Retinal pigment epithelial cell (primary cell): ENCODE measurements around the gene LRGUK.
"Not testable (repeated sequence)": the region's sequence is repeated elsewhere in the genome, so short reads cannot be mapped to it uniquely, and the experiment has no call there.

Experiments
- DNase-seq: peaks from one replicate; pipeline ENCODE4 v3.0.0-alpha.2; 2010; ENCODE audit warnings: low read depth
- H3K4me3 ChIP-seq: 2 replicates; pipeline ENCODE4 v1.5.1; 2011; ENCODE audit warnings: mild to moderate bottlenecking, low read length, control low read depth, moderate library complexity
- TF ChIP-seq, protein P1 (sequence below): conservative IDR thresholded peaks from 2 replicates; pipeline ENCODE4 v1.5.1; 2011; ENCODE audit warnings: low read depth, low read length, control low read depth, inconsistent platforms

The LRGUK gene

DNA sequence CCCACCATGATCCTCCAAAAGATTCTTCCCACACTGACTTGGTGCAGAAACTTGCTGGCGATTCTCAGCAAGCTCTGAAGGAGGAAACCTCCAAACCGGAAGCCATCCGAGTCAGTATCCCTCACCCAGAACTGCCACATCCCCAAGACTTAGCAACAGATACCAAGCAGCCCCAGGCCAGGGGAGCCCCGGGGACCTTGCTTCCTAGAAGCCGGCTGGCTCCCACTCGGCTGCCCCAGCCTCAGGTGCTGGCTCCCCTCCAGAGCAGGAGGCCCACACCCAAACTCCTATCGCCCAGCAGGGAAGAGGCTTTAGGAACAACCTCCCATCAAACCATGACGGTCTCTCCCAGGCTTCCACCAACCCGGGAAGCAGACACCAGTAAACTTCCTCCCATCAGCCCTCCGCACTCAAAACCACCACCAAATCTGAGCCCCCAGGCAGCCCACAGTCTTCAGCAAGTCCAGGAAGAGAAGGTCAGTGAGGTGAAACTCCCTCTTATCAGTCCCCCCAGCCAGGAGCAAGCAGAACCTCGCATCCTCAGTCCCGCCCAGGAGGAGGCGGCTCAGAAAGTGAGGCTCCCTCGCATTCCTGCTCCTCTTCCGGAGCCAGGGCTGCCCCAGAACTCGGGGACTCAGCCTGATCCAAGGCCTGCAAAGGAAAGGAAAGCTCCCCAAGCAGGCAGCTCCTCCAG lies 82.3 kb downstream of the LRGUK start:
- TF ChIP-seq, protein P1, sequence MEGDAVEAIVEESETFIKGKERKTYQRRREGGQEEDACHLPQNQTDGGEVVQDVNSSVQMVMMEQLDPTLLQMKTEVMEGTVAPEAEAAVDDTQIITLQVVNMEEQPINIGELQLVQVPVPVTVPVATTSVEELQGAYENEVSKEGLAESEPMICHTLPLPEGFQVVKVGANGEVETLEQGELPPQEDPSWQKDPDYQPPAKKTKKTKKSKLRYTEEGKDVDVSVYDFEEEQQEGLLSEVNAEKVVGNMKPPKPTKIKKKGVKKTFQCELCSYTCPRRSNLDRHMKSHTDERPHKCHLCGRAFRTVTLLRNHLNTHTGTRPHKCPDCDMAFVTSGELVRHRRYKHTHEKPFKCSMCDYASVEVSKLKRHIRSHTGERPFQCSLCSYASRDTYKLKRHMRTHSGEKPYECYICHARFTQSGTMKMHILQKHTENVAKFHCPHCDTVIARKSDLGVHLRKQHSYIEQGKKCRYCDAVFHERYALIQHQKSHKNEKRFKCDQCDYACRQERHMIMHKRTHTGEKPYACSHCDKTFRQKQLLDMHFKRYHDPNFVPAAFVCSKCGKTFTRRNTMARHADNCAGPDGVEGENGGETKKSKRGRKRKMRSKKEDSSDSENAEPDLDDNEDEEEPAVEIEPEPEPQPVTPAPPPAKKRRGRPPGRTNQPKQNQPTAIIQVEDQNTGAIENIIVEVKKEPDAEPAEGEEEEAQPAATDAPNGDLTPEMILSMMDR = no peak
- no peak for DNase-seq

DNA sequence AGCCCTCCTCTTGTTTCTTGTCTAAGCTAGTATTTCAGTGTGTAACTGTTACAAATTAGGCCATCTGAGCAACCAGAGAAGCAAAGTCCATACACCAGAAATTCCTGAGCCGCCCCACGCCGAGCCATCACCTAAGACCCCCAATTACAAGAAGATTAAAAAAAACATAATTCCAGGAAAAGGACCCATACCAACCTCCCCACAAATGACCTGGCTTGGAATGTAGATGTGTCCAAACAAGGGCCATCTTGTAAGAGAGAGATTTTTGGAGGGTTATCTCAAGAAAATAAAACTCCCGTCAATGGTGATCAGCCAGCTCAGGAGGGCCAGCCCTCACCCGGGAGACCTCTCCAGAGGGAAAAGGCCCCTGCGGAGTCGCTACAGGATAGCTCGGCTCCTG lies 83.1 kb downstream of the LRGUK start:
- TF ChIP-seq, protein P1 = no peak

More for the DNA sequence above, 82.3 kb downstream of the LRGUK start:
- H3K4me3 ChIP-seq = no peak overlapping the region

DNA sequence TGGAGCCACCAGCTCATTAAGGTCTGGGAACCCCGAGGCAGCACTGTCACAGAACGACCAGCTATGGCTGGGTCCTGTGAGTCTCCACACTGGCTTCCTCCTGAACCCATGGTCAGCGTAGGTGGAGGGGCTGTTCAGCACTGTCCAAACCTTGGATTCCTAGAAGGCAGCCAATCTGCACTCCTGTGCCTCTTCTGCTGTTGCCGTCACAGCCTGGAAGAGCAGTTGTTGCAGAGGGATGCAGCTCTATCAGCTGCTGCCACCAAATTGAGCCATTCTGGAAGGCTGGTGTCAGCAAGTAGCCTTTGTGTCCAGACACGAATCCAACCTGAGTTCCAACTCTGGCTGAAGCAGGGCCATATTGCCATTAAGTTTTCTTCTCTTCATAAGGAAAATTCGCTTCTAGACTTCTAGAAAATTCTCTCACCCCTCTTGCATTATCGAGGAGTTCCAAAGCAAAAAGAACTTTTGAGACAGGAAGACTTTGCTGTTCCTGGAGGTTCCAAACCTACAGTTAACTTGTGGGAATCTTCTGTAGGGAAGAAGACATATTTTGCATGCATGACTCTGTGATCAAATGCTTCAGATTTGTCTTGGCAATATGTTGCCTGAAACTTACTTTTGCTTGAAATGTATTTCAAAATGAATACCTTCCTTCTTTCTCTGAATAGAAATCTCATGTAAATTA lies 84.0 kb downstream of the LRGUK start:
- DNase-seq = no peak
- TF ChIP-seq, protein P1 = no peak
- no peak overlapping the region for H3K4me3 ChIP-seq

More for the DNA sequence above, 83.1 kb downstream of the LRGUK start:
- no peak for DNase-seq
- H3K4me3 ChIP-seq = no peak overlapping the region

DNA sequence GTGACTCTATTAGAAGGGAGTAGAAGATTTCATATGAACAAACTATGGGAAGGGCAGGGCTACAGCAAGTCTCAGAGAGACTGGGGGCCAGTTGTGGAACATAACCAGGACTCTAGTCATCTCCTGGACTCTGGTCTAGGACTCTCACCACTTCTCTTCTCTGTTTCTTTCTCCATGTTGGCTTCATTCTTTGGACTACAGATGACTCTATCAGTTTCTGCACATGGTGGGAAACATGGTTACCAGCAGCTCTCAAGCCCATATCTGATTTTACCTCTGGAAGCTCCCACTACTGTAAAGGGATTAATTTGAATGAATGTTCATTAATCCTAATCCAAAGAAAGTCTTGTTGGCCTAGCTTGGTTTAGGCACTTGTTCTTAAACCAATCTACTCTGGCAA lies 84.7 kb downstream of the LRGUK start:
- TF ChIP-seq, protein P1 = no peak
- no peak overlapping the region for H3K4me3 ChIP-seq
- DNase-seq = no peak

DNA sequence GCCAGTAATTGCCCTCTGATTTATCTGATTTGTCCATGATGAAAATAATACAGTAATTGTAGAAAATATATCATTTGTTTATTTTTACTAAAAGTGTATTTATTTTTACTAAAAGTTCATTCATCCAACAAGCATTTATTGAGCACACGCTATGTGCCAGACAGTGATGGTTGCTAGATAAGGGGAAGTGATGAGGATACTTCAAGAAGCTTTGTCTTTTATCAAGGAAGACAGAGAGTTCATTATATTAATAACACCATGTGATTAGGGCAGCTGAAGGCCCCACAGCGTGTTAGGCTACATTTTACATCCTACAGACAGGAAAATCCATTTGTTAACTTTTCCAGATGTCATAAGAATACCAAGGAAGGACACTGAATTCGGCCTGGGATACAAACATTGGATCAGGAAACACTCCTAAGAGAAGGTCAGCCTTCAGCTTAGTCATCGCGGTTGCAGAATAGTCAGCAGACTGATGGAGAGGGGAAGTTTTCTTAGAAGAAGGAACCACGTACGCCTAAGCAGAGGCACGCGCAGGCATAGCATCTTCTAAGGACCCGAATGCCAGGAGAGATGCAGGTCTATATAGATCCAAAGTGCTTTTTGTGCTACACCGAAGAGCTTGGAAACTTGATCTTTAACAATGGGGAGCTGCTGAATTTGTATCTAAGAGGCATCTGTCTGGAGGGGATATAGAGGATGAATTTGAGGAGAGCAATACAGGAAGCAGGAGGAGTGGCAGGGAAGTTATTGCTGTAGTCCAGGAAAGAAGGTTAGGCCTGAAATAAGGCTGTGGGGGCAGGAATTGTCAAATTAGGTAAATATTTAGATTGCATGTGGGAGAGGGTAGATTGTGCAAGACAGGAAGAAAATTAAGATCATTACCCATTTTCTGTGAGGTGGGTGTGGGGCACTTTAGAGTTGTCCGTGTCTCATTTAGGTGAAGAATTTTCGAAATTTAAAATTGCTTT lies 85.7 kb downstream of the LRGUK start:
- DNase-seq = no peak
- TF ChIP-seq, protein P1 = no peak
- no peak overlapping the region for H3K4me3 ChIP-seq

DNA sequence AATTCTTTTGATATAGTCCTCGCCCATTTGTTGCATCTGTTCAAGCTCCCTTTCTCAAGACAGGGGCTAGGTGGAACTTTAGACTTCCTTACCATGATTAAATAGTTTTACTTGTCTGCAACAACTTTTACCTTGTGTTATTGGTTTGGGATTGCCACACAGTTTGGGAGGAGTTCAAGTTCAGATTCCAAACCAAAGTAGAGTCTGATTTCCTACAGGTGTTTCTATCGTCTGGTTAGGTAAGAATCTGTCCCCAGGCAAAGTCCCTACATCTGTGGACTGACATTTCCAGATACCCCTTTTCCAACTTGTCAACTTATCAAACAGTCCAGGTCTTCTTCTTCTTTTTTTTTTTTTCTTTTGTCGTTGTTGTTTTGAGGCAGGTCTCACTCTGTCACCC lies 93.1 kb downstream of the LRGUK start:
- DNase-seq = no peak
- TF ChIP-seq, protein P1 = no peak

DNA sequence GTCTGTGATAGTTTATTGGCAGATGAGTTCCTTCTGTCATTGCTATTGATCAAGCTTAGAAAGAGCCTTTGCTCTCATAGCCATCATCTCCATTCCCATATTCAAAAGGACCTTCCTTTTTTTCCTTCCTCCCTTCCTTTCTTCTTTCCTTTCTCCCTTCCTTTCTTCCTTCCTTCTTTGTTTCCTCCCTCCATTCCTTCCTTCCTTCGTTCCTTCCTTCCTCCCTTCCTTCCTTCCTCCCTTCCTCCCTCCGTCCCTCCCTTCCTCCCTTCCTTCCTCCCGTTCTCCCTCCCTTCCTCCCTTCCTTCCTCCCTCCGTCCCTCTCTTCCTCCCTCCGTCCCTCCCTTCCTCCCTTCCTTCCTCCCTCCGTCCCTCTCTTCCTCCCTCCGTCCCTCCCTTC lies 104.2 kb downstream of the LRGUK start:
- not testable (repeated sequence) for DNase-seq

More for the DNA sequence above, 93.1 kb downstream of the LRGUK start:
- H3K4me3 ChIP-seq = no peak overlapping the region

More for the DNA sequence above, 104.2 kb downstream of the LRGUK start:
- H3K4me3 ChIP-seq = not testable (repeated sequence)
